GM19043 (cell line): ENCODE measurements around the gene POT1.

Source experiments
- ATAC-seq: cut with Tn5 transposase; IDR thresholded peaks from one replicate; pipeline ENCODE4 v1.9.1; 2021; ENCODE audit warnings: low read depth; ENCODE audit not compliant: unreplicated experiment

The POT1 gene

DNA sequence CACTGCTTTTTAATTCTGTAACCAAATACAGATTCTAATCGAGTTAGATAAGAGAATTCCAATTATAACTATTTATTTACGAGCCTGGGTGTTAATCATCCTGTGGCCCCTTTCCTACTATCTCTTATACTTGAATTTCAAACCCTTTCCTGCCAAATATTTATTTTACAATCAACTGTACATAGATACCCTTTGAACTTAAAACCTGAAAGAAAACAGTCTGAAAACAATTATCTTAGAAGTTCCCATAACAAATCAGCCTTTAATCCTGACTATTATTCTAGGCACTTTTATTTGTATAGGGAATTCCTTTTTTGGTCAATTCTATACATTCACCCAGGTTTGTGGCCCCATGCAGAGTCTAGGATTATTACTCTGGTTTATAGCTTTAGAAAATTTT is 153.5 kb downstream of the POT1 start:
- no peak for ATAC-seq

GRCh38 chr7:124775422-124775821 is 154.2 kb downstream of the POT1 start:
- ATAC-seq, result no peak

GRCh38 chr7:124773938-124774337 is 155.7 kb downstream of the POT1 start:
- ATAC-seq, result no peak

DNA sequence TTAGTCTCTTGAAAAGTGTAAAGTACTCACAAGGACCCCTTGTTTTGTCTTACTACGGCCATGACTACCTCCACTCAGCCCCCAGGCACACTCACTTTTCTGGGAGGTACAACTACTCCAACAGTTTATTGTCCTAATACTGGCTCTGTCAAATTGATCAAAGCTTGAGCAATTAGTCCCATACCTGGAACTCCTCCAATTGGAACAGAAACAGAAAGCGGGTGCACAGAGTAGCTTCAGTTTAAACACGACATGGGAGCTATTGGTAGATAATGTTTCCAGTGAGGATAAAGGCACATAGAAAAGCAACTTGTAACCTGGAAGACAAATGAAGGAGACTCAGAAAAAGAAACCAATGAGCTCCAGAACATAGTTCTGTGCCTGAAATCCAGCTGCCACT is 156.3 kb downstream of the POT1 start:
- no peak for ATAC-seq
